GM18951 (cell line): ENCODE results near the gene FER.
"Not testable (repeated sequence)": the region's sequence is repeated elsewhere in the genome, so short reads cannot be mapped to it uniquely, and the experiment has no call there.

Source experiments
- POLR2A ChIP-seq: IDR thresholded peaks from 4 replicates; pipeline ENCODE4 v1.6.1; 2011; ENCODE audit warnings: mild to moderate bottlenecking; ENCODE audit not compliant: insufficient read length, insufficient read depth; ENCODE audit errors: extremely low read depth
- in situ Hi-C: fragments of 300-500 bp; cut with MboI; formaldehyde crosslinking; loops from one replicate; pipeline ENCODE4 v1.12.0; 2022; ENCODE audit warnings: low sequenced_read_pairs, mixed read lengths, inconsistent platforms; ENCODE audit not compliant: unreplicated experiment

The FER gene

DNA sequence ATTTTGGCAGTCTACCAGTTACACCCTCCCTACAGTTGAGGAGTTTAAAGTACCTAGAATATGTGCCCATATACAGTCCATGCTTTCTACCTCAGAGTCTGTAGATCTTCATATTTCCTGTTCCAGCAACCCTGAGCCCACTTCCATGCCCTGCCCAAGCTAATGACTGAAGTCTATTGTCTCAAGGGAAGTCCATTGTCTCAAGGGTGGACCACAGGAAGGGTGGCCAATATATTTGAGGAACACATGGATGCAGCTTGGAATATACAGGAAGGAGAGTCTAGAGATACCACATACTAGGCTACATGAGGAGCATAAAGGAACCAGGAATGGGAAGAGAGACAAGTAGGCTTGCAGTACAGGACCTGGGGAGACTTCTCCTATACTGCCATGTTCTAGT is 274.4 kb downstream of the FER start:
- in situ Hi-C loops, result no loop called here
- TF ChIP-seq POLR2A, result no peak

- in situ Hi-C loops, result not testable (repeated sequence)
Measured at GRCh38 chr5:109025729-109026128, 278.0 kb downstream of the FER start.

DNA sequence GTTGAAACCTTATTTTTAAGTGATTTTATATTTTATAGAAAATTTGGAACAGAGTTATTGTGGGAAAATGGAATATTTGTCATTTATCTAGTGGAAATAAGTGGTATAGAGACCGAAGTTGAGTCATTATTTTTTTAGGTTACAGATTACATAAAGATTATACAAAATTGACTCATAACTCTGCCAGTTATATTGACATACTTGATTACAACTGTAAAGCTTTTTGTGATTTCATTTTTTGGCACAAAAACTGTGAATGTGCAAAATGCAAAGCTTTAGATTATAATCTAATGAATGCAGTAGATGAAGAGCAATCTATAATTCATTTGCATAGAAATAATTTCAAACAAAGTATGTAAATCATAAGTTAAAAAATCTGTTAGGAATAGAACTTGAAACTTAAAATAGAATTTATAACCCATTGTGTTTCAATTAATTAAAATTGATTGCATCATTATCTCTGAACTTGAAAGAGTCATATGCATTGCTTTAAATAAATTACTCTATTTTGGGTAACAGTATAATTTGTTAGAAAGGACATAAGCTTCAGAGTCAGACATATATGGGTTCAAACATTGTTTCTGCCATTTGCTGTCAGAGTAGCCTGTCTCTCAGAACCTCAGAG is 280.4 kb downstream of the FER start:
- TF ChIP-seq POLR2A, result no peak
- in situ Hi-C loops, result no loop called here

- in situ Hi-C loops, result no loop called here
- TF ChIP-seq POLR2A, result no peak
Measured at GRCh38 chr5:109028608-109029299, 281.1 kb downstream of the FER start.

DNA sequence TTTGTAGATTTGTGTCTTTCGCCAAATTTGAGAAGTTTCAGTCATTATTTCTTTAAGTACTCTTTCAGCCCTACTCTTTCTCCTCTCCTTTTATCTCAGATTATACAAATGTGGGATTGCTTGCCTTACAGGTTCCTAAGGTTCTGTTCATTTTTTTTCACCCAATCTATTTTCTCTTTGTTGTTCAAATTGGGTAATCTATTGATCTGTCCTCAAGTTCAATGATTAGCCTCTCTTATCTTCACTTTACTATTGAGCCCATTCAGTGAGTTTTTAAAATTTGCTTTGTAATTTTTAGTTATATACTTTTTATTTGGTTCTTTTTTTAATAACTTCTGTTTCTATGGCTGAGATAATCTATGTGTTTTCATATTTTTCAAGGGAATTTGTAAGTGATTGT is 282.1 kb downstream of the FER start:
- no peak for TF ChIP-seq POLR2A
- in situ Hi-C loops, result no loop called here

DNA sequence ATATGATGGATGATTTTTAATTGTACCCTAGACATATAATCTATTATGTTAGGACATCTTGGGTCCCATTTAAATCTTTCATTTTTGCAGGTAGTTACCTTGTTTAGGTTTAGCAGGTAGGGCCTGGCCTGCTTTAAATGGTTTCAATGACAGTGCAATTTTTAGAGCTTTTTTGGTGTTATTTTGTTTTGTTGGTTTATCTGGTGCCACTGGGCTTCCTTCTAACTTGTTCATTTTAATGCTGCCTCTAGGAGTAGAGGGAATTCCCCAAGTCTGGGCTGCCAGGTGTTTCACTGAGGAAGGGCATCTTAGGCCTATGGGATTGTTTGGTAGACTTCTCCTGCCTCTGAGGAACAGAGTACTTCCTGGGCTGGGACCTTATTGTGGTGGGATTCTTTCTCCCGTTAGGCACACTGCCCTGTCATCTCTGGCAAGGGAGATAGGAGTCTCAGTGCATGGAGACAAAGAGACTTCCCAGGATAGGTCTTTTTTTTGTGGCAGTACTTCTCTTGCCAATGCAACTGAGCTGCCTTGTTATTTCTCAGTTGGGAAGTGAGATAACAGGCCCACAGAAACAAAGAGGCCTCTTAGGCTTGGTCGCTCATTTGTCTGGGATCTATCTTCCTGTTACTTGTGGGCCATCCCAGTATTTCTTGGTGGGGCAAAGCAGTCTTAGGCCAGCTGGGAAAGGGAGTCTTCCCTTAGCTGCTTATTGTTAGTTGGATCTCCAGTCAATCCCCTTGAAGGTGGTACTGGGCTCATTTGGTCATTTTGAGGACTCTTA is 282.9 kb downstream of the FER start:
- no peak for TF ChIP-seq POLR2A
- in situ Hi-C loops, result no loop called here

GRCh38 chr5:109034306-109034705 is 286.6 kb downstream of the FER start:
- in situ Hi-C loops, result no loop called here
- no peak for TF ChIP-seq POLR2A

DNA sequence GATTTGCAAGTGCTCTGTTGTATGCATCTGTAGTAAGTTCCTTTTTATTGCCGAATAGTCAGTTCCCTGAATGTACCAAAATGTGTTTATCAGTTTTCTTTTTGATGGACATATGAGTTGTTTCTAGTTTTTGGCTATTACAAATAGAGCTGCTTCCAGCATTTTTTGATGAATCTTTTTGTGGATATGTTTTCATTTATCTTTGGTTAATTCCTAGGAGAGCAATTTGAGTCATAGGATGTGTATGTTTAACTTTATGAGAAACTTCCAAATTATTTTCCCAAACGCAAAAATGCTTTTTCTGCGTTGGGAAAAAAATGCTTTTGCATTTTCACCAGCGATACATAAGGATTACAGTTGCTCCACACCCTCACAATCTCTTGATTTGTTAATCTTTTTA is 287.7 kb downstream of the FER start:
- in situ Hi-C loops, result no loop called here
- no peak for TF ChIP-seq POLR2A

GRCh38 chr5:109038209-109038840 is 290.6 kb downstream of the FER start:
- TF ChIP-seq POLR2A, result no peak
- in situ Hi-C loops, result no loop called here

GRCh38 chr5:109041317-109041716 is 293.6 kb downstream of the FER start:
- in situ Hi-C loops, result no loop called here
- no peak for TF ChIP-seq POLR2A

DNA sequence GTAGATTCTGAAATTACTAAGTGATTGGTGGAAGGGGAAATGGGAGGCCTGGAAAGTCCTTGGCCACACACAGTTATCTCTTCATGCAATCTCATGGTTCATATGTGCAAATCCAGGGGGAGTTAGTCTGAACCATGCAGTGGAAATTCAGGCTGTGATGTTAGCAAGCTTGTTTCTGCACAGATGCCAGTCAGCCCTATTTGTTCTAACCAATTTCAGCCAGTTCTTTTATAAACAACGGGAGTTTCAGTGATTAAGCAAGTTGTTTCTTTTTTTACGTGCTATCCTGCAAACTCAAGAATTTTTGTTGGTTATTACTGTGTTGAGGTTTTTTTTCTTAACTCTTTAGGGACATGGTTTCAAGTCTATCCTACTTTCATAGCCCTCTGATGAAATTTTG is 298.0 kb downstream of the FER start:
- in situ Hi-C loops, result no loop called here
- TF ChIP-seq POLR2A, result no peak

DNA sequence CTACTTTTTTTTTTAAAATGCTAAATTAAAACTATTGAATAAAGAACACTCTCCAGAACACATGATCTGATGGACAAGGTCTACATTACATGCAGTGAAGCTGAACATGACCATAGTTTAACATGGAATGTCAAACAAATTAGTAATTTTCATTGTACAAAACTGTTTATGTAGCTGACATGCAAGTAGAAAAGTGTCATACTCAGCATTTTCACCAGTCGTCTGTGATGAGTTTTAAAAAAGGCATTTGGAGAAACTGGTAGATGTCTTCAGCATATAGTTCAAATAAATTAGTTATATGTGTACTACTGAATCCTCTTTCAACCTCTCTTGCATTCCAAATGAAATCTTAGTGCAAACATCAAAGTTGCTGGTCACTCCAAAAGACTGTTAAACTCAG is 301.9 kb downstream of the FER start:
- in situ Hi-C loops, result no loop called here
- no peak for TF ChIP-seq POLR2A

DNA sequence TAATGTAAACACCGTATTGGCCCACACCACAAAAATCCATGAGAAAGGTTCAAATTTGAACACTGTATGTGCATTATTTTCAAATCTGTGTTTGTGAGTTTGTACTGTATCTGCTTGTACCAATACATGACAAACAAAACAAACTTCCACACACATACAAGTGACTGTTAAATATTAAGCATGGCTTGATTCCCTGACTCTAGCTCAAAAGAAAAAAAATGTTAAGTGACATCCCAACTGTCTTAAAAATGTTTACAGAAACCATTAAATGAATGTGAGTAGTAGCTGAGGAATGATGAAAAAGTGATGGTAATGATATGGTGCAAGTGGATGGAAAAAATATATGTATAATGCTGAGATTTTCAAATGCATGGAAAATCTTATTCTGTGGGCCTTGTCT is 302.6 kb downstream of the FER start:
- in situ Hi-C loops, result not testable (repeated sequence)

GRCh38 chr5:109052216-109052615 is 304.5 kb downstream of the FER start:
- in situ Hi-C loops, result not testable (repeated sequence)
